HepG2 (cell line): ENCODE measurements around the gene NUAK2. TPM values are rescaled to one million over a fixed set of nuclear protein-coding genes. Genes with fewer than 3 reads are reported as not detected.

ENCODE experiments used
- CBX1 ChIP-seq: IDR thresholded peaks from one replicate; pipeline ENCODE4 v1.6.1; 2016; ENCODE audit warnings: antibody characterized with exemption, low read depth
- HOXD1 ChIP-seq: sonication (generic); formaldehyde crosslinking; IDR thresholded peaks from 2 replicates; pipeline ENCODE4 v1.5.0; 2020; ENCODE audit warnings: missing genetic modification reagents
- KLF13 ChIP-seq: sonication (generic); formaldehyde crosslinking; IDR thresholded peaks from 2 replicates; pipeline ENCODE4 v1.4.0; 2020; ENCODE audit warnings: mild to moderate bottlenecking, missing genetic modification reagents
- MLLT10 ChIP-seq: sonication (generic); formaldehyde crosslinking; IDR thresholded peaks from 2 replicates; pipeline ENCODE4 v1.4.0; 2020; ENCODE audit warnings: missing genetic modification reagents
- PCBP1 ChIP-seq: fragments of 200-400 bp; formaldehyde crosslinking; IDR thresholded peaks from 2 replicates; pipeline ENCODE4 v1.6.1; 2017; ENCODE audit warnings: mild to moderate bottlenecking, low read depth, low read length, borderline replicate concordance
- REPIN1 ChIP-seq: sonication (generic); formaldehyde crosslinking; IDR thresholded peaks from 2 replicates; pipeline ENCODE4 v1.8.0; 2022; ENCODE audit warnings: missing genetic modification reagents, low read depth, mild to moderate bottlenecking, borderline replicate concordance
- SNAI1 ChIP-seq: sonication (generic); formaldehyde crosslinking; IDR thresholded peaks from 2 replicates; pipeline ENCODE4 v1.5.0; 2020; ENCODE audit warnings: mild to moderate bottlenecking, missing genetic modification reagents, borderline replicate concordance
- ZBTB1 ChIP-seq: sonication (generic); formaldehyde crosslinking; IDR thresholded peaks from 2 replicates; pipeline ENCODE4 v1.4.0; 2020; ENCODE audit warnings: missing genetic modification reagents, borderline replicate concordance
- ZNF17 ChIP-seq: sonication (generic); formaldehyde crosslinking; IDR thresholded peaks from 2 replicates; pipeline ENCODE4 v1.5.0; 2020; ENCODE audit warnings: mild to moderate bottlenecking, missing genetic modification reagents
- ZNF577 ChIP-seq: sonication (generic); formaldehyde crosslinking; IDR thresholded peaks from 2 replicates; pipeline ENCODE4 v1.4.0; 2020; ENCODE audit warnings: mild to moderate bottlenecking, low read depth, missing genetic modification reagents, borderline replicate concordance
- ZNF674 ChIP-seq: sonication (generic); formaldehyde crosslinking; IDR thresholded peaks from 2 replicates; pipeline ENCODE4 v1.5.0; 2020; ENCODE audit warnings: low read depth, mild to moderate bottlenecking, missing genetic modification reagents
- ZNF839 ChIP-seq: sonication (generic); formaldehyde crosslinking; IDR thresholded peaks from 2 replicates; pipeline ENCODE4 v1.4.0; 2020; ENCODE audit warnings: missing genetic modification reagents, mild to moderate bottlenecking, borderline replicate concordance
- polyA plus RNA-seq, 8 experiments: library from polyadenylated mRNA; depleted of rRNA in 3 of 8; stranded (reverse) in 7 of 8; unstranded in 1 of 8; fragments of >200 nt; fragmentation: Illumina TruSeq in 4 of 8; extraction: Trizol in 4 of 8; gene quantifications; 2 replicates each; pipeline versions ENCODE4 v1.2.1 to v1.2.3, GENCODE V29; 2011 to 2016; ENCODE audit warnings: low read depth in 4 of 8, missing spikeins in 1 of 8, mixed read lengths in 1 of 8; ENCODE audit not compliant: insufficient read depth in 1 of 8
- total RNA-seq, 5 experiments: library from RNA; depleted of rRNA; stranded (reverse); fragments of >200 nt; fragmentation: Illumina TruSeq; extraction: Trizol; gene quantifications; 2 replicates each; pipeline ENCODE4 v1.2.3, GENCODE V29; 2016; ENCODE audit warnings: low read depth in 1 of 5
- TF ChIP-seq, protein P1 (sequence below): sonication (generic); formaldehyde crosslinking; IDR thresholded peaks from 2 replicates; pipeline ENCODE4 v1.5.0; 2020; ENCODE audit warnings: mild to moderate bottlenecking, missing genetic modification reagents
- TF ChIP-seq, protein P2 (sequence below): sonication (generic); formaldehyde crosslinking; IDR thresholded peaks from 2 replicates; pipeline ENCODE4 v1.4.0; 2020; ENCODE audit warnings: mild to moderate bottlenecking, missing genetic modification reagents
- TF ChIP-seq, protein P3 (sequence below): conservative IDR thresholded peaks from 2 replicates; pipeline ENCODE4 v1.6.1; 2018; ENCODE audit warnings: missing genetic modification reagents
- TF ChIP-seq, protein P4 (sequence below): sonication (generic); formaldehyde crosslinking; IDR thresholded peaks from 2 replicates; pipeline ENCODE4 v1.5.0; 2020; ENCODE audit warnings: missing genetic modification reagents, mild to moderate bottlenecking, borderline replicate concordance
- TF ChIP-seq, protein P5 (sequence below): sonication (generic); formaldehyde crosslinking; IDR thresholded peaks from 2 replicates; pipeline ENCODE4 v1.4.0; 2020; ENCODE audit warnings: mild to moderate bottlenecking, missing genetic modification reagents
- TF ChIP-seq, protein P6 (sequence below): sonication (generic); formaldehyde crosslinking; IDR thresholded peaks from 2 replicates; pipeline ENCODE4 v1.8.0; 2022; ENCODE audit warnings: missing genetic modification reagents, low read depth, mild to moderate bottlenecking, borderline replicate concordance

Gene NUAK2
- total and polyA plus RNA-seq, 2 of the 13 experiments (the other 11 are each of a cell fraction or from before 2014, with no cell fraction given) = 0.75 to 1.1 TPM

DNA sequence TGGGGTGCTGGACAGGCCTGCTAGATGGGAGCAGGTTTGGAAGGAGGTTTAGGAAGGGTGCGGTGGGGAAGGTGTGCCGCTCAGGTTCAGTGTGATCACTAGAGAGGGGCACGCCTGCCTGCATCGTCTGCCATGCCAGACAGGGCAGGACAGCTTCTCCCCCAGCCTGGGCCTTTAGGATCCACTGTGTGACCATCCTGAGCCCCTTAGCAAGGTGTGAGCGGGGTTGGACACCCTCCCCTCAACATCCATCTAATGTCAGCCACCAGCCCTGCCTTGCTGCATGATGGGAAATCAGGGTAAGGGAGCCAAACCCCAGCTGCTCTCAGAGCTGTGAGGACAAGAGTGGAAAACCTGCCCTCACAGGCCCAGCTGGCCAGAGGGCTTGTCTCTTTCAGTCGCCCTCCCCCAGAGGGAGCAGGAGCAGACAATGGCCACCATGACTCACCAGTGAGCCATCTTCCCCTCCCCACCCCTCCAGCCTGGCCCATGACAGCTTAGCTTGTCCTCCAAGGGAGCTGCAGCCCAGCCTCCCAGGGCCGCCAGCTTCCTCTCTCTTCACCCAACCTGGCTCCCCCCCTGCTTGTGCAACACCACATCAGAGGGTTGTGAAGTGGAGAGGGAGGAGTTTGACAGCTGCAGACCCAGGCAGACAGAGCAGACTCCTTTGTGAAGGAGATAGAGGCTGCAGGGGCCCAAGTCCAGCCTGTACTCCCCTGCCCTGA is 37.0 kb downstream of the NUAK2 start (continued):
- TF ChIP-seq, protein P1, sequence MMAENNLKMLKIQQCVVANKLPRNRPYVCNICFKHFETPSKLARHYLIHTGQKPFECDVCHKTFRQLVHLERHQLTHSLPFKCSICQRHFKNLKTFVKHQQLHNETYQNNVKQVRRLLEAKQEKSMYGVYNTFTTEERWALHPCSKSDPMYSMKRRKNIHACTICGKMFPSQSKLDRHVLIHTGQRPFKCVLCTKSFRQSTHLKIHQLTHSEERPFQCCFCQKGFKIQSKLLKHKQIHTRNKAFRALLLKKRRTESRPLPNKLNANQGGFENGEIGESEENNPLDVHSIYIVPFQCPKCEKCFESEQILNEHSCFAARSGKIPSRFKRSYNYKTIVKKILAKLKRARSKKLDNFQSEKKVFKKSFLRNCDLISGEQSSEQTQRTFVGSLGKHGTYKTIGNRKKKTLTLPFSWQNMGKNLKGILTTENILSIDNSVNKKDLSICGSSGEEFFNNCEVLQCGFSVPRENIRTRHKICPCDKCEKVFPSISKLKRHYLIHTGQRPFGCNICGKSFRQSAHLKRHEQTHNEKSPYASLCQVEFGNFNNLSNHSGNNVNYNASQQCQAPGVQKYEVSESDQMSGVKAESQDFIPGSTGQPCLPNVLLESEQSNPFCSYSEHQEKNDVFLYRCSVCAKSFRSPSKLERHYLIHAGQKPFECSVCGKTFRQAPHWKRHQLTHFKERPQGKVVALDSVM (CRISPR knock-in tag) = peak; percentile 80
- TF ChIP-seq ZBTB1 = no peak
- no peak for TF ChIP-seq HOXD1
- TF ChIP-seq KLF13 (CRISPR knock-in tag) = no peak
- TF ChIP-seq, protein P2, sequence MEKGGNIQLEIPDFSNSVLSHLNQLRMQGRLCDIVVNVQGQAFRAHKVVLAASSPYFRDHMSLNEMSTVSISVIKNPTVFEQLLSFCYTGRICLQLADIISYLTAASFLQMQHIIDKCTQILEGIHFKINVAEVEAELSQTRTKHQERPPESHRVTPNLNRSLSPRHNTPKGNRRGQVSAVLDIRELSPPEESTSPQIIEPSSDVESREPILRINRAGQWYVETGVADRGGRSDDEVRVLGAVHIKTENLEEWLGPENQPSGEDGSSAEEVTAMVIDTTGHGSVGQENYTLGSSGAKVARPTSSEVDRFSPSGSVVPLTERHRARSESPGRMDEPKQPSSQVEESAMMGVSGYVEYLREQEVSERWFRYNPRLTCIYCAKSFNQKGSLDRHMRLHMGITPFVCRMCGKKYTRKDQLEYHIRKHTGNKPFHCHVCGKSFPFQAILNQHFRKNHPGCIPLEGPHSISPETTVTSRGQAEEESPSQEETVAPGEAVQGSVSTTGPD = no peak
- TF ChIP-seq REPIN1 (CRISPR knock-in tag) = peak; percentile 71; the same call in 1 of the 2 replicates
- TF ChIP-seq, protein P3, sequence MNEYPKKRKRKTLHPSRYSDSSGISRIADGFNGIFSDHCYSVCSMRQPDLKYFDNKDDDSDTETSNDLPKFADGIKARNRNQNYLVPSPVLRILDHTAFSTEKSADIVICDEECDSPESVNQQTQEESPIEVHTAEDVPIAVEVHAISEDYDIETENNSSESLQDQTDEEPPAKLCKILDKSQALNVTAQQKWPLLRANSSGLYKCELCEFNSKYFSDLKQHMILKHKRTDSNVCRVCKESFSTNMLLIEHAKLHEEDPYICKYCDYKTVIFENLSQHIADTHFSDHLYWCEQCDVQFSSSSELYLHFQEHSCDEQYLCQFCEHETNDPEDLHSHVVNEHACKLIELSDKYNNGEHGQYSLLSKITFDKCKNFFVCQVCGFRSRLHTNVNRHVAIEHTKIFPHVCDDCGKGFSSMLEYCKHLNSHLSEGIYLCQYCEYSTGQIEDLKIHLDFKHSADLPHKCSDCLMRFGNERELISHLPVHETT = no peak
- TF ChIP-seq ZNF839 (CRISPR knock-in tag) = no peak
- TF ChIP-seq ZNF674 (CRISPR knock-in tag) = no peak
- no peak for TF ChIP-seq CBX1
- TF ChIP-seq SNAI1 (CRISPR knock-in tag) = no peak
- TF ChIP-seq MLLT10 = no peak
- TF ChIP-seq, protein P4, sequence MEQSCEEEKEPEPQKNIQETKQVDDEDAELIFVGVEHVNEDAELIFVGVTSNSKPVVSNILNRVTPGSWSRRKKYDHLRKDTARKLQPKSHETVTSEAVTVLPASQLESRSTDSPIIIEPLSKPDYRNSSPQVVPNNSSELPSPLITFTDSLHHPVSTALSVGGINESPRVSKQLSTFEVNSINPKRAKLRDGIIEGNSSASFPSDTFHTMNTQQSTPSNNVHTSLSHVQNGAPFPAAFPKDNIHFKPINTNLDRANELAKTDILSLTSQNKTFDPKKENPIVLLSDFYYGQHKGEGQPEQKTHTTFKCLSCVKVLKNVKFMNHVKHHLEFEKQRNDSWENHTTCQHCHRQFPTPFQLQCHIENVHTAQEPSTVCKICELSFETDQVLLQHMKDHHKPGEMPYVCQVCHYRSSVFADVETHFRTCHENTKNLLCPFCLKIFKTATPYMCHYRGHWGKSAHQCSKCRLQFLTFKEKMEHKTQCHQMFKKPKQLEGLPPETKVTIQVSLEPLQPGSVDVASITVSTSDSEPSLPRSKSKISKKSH (CRISPR knock-in tag) = no peak; the same call in 1 of the 2 replicates
- TF ChIP-seq PCBP1 = 0 out of 2 replicates have a peak, but pooled peaks have one; percentile 58
- no peak for TF ChIP-seq ZNF17 (CRISPR knock-in tag)
- TF ChIP-seq ZNF577 (CRISPR knock-in tag) = no peak
- TF ChIP-seq, protein P5, sequence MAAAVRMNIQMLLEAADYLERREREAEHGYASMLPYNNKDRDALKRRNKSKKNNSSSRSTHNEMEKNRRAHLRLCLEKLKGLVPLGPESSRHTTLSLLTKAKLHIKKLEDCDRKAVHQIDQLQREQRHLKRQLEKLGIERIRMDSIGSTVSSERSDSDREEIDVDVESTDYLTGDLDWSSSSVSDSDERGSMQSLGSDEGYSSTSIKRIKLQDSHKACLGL (CRISPR knock-in tag) = no peak; the same call in 1 of the 2 replicates
- TF ChIP-seq, protein P6, sequence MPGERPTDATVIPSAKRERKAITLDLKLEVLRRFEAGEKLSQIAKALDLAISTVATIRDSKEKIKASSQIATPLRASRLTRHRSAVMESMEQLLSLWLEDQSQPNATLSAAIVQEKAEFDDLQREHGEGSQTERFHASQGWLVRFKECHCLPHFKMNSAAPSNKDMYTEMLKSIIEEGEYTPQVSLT (CRISPR knock-in tag) = no peak
